ENCODE measurements around the gene CCIN.

Gene CCIN

GRCh38 chr9:36191290-36191645 lies 22.1 kb downstream of the CCIN start:
- peak; percentile 41 for DNase-seq (ENCODE audit: low spot score)

DNA sequence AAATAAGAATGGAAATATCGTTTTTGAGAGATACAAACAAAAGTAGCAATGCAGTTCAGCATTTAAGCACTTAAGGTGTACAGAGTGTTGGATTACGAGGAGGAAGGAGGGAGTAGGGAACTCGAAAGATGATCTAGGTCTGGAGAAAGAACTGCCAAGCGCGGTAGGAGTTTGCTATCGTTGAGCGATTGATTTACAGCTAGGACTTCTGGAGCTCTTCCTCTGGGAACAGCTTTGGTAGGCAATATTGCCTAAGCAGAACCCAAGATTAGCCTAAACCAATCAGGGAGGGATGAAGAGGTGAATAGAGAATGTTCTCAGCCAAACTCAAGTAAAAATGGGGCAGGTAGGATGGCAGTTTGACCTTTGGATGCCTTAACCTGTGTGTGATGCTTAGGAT lies 22.5 kb downstream of the CCIN start:
- DNase-seq (ENCODE audit: low spot score): no peak

DNA sequence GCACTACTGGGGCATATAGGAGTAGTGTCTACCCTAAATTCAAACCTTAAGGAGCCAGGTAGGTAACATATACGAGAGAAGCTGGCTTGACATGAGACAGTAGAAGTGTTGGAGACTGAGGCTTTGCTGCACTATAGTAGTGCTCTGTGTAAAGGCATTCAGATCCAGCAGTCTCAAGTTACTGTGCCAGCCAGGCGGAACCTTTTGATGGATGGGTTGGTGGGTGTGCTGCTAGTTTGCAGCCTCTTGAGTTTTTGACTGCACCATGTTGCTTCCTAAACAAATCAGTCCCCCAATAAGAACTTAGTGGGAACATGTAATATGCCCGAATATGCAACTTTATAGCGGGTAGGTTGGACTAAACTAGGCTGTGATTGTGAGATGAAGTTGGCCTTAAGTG lies 23.0 kb downstream of the CCIN start:
- DNase-seq (ENCODE audit: low spot score): no peak

- DNase-seq (ENCODE audit: low spot score): no peak
Measured at GRCh38 chr9:36193023-36193422, 23.8 kb downstream of the CCIN start.

DNA sequence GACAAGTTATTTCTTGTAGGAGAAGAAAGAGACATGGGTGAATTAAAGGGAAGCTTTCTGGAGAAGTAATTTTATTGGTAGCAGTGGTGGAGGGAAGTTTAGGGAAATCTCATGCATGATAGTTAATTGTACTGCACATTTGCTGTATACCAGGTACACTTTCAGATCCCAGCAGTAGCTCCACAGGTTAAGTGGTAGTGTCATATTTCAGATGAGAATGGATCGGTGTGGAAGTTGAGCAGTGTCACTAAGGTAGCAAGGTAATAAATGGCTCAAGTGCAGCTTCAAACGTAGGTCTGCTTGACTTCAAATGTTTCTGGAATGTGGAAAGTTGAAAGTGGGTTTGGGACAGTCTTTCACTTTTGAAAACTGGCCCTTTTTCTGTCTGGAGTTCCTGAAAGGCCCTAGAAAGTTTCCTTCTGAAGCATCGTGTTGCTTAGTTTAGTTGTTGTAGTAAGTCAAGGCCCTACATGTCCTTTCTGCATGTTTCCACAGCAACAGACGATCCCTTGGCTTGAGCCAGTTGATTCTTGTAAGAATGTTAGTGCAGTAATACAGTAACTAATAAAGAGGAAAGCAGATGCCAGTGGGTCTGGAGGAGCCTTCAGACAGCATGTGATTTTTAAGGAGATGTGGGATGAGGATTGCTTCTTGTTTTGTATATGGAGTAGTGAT lies 25.3 kb downstream of the CCIN start:
- DNase-seq (ENCODE audit: low spot score): no peak

- DNase-seq (ENCODE audit: low spot score): no peak
Measured at GRCh38 chr9:36204906-36205547, 35.8 kb downstream of the CCIN start.

GRCh38 chr9:36207016-36207415 lies 37.8 kb downstream of the CCIN start:
- DNase-seq (ENCODE audit: low spot score): no peak

GRCh38 chr9:36207546-36208012 lies 38.4 kb downstream of the CCIN start:
- DNase-seq (ENCODE audit: low spot score): peak; percentile 35

GRCh38 chr9:36208521-36209253 lies 39.5 kb downstream of the CCIN start:
- no peak for DNase-seq (ENCODE audit: low spot score)

- no peak for DNase-seq (ENCODE audit: low spot score)
Measured at GRCh38 chr9:36210722-36211121, 41.5 kb downstream of the CCIN start.

DNA sequence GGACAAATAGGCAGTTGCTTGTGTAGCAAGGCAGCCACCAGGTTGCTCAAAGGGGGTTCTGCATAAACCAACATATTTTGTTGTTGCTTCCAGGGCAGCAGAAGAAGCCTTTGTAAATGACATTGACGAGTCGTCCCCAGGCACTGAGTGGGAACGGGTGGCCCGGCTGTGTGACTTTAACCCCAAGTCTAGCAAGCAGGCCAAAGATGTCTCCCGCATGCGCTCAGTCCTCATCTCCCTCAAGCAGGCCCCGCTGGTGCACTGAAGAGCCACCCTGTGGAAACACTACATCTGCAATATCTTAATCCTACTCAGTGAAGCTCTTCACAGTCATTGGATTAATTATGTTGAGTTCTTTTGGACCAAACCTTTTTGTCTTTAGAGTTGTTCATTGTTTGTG lies 42.3 kb downstream of the CCIN start:
- DNase-seq (ENCODE audit: low spot score): no peak

DNA sequence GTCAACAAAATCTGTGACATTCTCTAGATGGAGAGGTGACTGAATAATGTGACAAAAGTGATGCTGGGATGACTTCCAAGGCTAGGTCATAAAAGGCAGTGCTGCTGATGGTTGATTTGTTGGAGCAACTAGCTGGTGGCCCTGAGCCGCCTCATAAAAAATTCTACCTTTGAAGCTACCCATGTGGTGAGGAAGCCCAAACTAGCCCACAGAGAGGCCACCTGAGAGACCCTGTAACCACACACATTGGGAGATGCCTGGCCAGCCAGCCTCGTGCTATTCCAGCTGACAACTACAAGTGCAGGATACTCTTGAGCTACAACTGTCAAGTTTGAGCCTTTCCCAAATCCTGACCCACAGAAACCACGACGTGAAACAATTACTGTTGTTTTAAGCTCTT lies 44.2 kb downstream of the CCIN start:
- DNase-seq (ENCODE audit: low spot score): no peak

DNA sequence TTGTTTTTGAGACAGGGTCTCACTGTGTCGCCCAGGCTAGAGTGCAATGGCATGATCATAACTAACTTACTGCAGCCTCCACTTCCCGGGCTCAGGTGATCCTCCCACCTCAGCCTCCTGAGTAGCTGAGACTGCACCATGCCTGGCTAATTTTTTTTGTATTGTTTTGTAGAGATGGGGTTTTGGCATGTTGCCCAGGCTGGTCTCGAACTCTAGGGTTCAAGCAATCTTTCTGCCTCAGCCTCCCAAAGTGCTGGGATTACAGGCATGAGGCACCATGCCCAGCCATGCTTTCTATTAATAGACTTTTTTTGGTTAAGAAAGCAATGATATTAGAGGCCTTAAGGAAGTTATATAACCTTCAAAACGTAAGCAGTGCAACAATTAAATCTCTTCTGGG lies 44.8 kb downstream of the CCIN start:
- no peak for DNase-seq (ENCODE audit: low spot score)

DNA sequence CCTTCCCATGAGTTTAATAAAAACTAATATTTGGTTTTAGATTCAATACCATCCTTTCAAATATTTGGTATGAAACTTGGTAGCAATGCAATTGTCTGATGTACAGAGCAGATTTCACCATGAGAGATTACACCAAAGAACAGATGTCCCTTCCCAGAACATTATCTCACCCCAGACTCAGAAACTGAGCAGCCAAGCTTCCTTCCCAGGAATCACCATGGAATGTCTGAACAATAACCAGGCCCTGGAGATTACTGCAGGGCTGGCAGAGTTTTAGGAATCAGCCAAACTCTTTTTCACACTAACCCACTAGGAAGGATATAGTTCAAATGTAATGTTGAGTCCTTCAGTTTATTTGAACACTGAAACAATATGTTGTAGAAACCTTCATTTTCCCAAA lies 45.4 kb downstream of the CCIN start:
- no peak for DNase-seq (ENCODE audit: low spot score)

DNA sequence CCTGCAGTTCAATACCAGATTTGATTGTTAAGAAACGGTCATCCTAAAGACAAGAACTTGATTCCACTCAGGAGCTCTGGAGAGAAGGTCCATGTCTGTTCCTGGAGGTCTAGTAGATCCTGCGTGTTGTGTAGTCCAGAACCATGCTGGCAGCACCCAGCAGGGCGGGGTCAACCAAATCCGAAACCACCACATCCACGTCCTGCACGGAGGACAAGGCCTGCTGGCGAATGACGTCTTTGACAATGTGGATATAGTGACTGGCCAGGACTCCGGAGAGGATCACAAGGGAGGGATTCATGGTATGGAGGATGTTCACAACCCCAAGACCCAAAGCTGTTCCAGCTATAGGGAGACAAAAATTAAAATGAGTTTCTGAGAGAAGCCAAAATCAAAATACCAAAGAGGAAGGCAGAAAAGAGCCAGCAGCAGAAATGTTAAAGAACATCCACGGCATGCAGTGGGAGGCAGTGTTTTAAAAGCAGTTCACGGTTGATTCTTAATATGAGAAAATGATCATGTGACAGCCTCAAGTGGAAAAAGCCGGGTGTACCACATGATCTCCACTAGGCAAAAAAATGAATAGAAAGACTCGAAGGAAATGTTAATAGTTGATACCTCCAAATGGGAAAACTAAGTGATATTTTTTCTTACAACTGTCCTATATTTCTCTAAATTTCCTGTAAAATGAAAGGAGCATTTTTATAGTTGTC lies 48.2 kb downstream of the CCIN start:
- DNase-seq (ENCODE audit: low spot score): no peak

DNA sequence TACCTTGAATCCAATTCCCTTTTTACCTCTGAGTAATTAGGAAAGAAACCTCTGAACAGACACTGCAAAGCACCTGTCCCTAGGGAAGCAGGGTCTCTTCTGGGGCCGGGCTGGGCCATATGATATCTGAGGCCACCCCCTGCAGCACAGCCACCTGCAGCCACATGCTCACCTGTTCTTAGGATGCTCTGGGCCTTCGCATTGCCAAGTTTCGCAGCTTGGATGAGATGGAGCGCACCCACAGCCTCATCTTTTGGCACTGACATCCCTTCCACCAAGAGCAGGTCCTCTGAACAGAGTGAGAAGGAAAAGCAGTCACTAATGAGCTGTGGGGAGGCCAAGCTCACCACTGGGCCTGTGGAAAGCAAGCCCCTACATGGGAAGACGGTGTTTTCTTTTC lies 48.8 kb downstream of the CCIN start:
- no peak for DNase-seq (ENCODE audit: low spot score)

GRCh38 chr9:36218411-36218901 lies 49.3 kb downstream of the CCIN start:
- DNase-seq (ENCODE audit: low spot score): peak; percentile 48
